ENCODE measurements around the gene ADAMTS19. TPM values are rescaled to one million over a fixed set of nuclear protein-coding genes. Genes with fewer than 3 reads are reported as not detected.

The ADAMTS19 gene
- total and polyA plus RNA-seq, 9 donors = 0.18 to 23.5 (median 2.2) TPM

GRCh38 chr5:129717751-129718310 lies 257.7 kb downstream of the ADAMTS19 start:
- Histone ChIP-seq H3K9me3 (no peaks in the 10 kb centered on the region), H3K27ac (no peak overlapping the region), H3K36me3 (no peaks in the 10 kb centered on the region), H3K4me1 (ENCODE audit: insufficient read depth) (no peaks in the 10 kb centered on the region), H3K4me3 (no peak overlapping the region), H3K27me3 (no peaks in the 10 kb centered on the region)
- no peak for DNase-seq
- no peak for TF ChIP-seq POLR2A (IDR thresholded peaks at IDR 0.05)
- TF ChIP-seq EP300 (IDR thresholded peaks at IDR 0.05) = no peak
- no peak for TF ChIP-seq CTCF (IDR thresholded peaks at IDR 0.05)
- intact Hi-C loops (cut with DNase I) = no loop called here

- no peaks in the 10 kb centered on the region for H3K36me3 ChIP-seq
Observed at GRCh38 chr5:129718471-129719090, 258.5 kb downstream of the ADAMTS19 start.

GRCh38 chr5:129724222-129724621 lies 264.1 kb downstream of the ADAMTS19 start:
- no peaks in the 10 kb centered on the region for H3K9me3 ChIP-seq
- H3K4me1 ChIP-seq (ENCODE audit: insufficient read depth) = no peaks in the 10 kb centered on the region
- H3K4me3 ChIP-seq = no peak overlapping the region
- WGBS, 3 donors = 31 to 51% (median 35%) methylated on average over 2 of the region's 2 CpGs
- no peak overlapping the region for H3K27ac ChIP-seq
- intact Hi-C loops (cut with DNase I) = no loop called here
- H3K27me3 ChIP-seq = no peaks in the 10 kb centered on the region
- DNase-seq = no peak
- H3K36me3 ChIP-seq = no peaks in the 10 kb centered on the region
- TF ChIP-seq POLR2A (IDR thresholded peaks at IDR 0.05) (no peak), CTCF (IDR thresholded peaks at IDR 0.05) (no peak), EP300 (IDR thresholded peaks at IDR 0.05) (no peak)

More at GRCh38 chr5:129718471-129719090, 258.5 kb downstream of the ADAMTS19 start:
- no peak overlapping the region for H3K4me3 ChIP-seq
- intact Hi-C loops (cut with DNase I) = no loop called here
- no peak overlapping the region for H3K27ac ChIP-seq
- DNase-seq = no peak
- H3K27me3 ChIP-seq = no peaks in the 10 kb centered on the region
- 52 to 78% (median 56%) methylated on average over 1 of the region's 1 CpG for WGBS, 3 donors
- no peaks in the 10 kb centered on the region for H3K4me1 ChIP-seq (ENCODE audit: insufficient read depth)
- H3K9me3 ChIP-seq = no peaks in the 10 kb centered on the region
- no peak for TF ChIP-seq POLR2A (IDR thresholded peaks at IDR 0.05)
- no peak for TF ChIP-seq CTCF (IDR thresholded peaks at IDR 0.05)
- TF ChIP-seq EP300 (IDR thresholded peaks at IDR 0.05) = no peak

- TF ChIP-seq POLR2A (IDR thresholded peaks at IDR 0.05) (no peak), EP300 (IDR thresholded peaks at IDR 0.05) (no peak), CTCF (IDR thresholded peaks at IDR 0.05) (no peak)
- no peaks in the 10 kb centered on the region for H3K36me3 ChIP-seq
- H3K4me3 ChIP-seq = no peak overlapping the region
- H3K4me1 ChIP-seq (ENCODE audit: insufficient read depth) = no peaks in the 10 kb centered on the region
- no peak overlapping the region for H3K27ac ChIP-seq
- intact Hi-C loops (cut with DNase I) = no loop called here
- no peak for DNase-seq
- WGBS, 3 donors = 88 to 93% (median 91%) methylated on average over 4 of the region's 4 CpGs
- no peaks in the 10 kb centered on the region for H3K27me3 ChIP-seq
- H3K9me3 ChIP-seq = no peaks in the 10 kb centered on the region
Observed at GRCh38 chr5:129724647-129725046, 264.5 kb downstream of the ADAMTS19 start.

Measured in ovary (tissue), 9 donors.